Kidney (tissue), 14 donors: ENCODE data around the gene HOMER1. TPM values are rescaled to one million over a fixed set of nuclear protein-coding genes. Genes with fewer than 3 reads are reported as not detected.

ENCODE experiments used
- DNase-seq, 5 donors: peaks; one replicate each; pipeline ENCODE4 v3.0.0-alpha.2; 2013 to 2020
- FAIRE-seq: peaks from 2 replicates; lab custom pipeline; 2012; peaks lifted over from hg19 to GRCh38; lab: Jason Lieb, UNC
- H3K27ac ChIP-seq, 2 donors: one replicate each; pipeline ENCODE4 v1.7.0; 2013; ENCODE audit warnings: low read depth in 2 of 2, low read length in 2 of 2, inconsistent platforms in 1 of 2
- H3K27me3 ChIP-seq: one replicate; pipeline ENCODE4 v1.7.1; 2013; ENCODE audit warnings: low read length, inconsistent platforms; ENCODE audit not compliant: control insufficient read depth, insufficient read depth
- H3K36me3 ChIP-seq, 3 donors: one replicate each; pipeline versions ENCODE4 v1.7.0 to v1.7.1; 2013; ENCODE audit warnings: low read length in 3 of 3, control low read depth in 1 of 3, inconsistent platforms in 1 of 3; ENCODE audit not compliant: insufficient read depth in 3 of 3, control insufficient read depth in 2 of 3
- H3K4me1 ChIP-seq, 3 donors: one replicate each; pipeline versions ENCODE4 v1.7.0 to v1.7.1; 2013; ENCODE audit warnings: low read length in 3 of 3, inconsistent platforms in 1 of 3, low read depth in 1 of 3; ENCODE audit not compliant: control insufficient read depth in 2 of 3, insufficient read depth in 2 of 3
- H3K4me3 ChIP-seq, 3 donors: one replicate each; pipeline versions ENCODE4 v1.7.0 to v1.8.1; 2013; ENCODE audit warnings: low read length in 3 of 3, control low read depth in 1 of 3, inconsistent platforms in 1 of 3
- H3K9ac ChIP-seq, 3 donors: one replicate each; pipeline versions ENCODE4 v1.7.0 to v1.7.1; 2013; ENCODE audit warnings: low read length in 3 of 3, control low read depth in 1 of 3, inconsistent platforms in 1 of 3
- H3K9me3 ChIP-seq, 3 donors: one replicate each; pipeline versions ENCODE4 v1.7.0 to v1.7.1; 2013; ENCODE audit warnings: low read length in 3 of 3, control low read depth in 1 of 3, inconsistent platforms in 1 of 3; ENCODE audit not compliant: control insufficient read depth in 2 of 3, insufficient read depth in 1 of 3
- CTCF ChIP-seq: IDR thresholded peaks from 3 replicates; pipeline ENCODE4 v1.5.1; 2012; ENCODE audit warnings: mild to moderate bottlenecking, moderate library complexity, borderline replicate concordance; ENCODE audit not compliant: insufficient read depth; ENCODE audit errors: extremely low read depth
- intact Hi-C: fragments of 100-400 bp; cut with DNase I; formaldehyde crosslinking; loops from one replicate; pipeline ENCODE4 v1.11.1; 2022
- polyA plus RNA-seq: library from polyadenylated mRNA; stranded (reverse); fragments of 350-450 nt; fragmentation: Illumina TruSeq; extraction: RNeasy Lipid Tissue Mini Kit (QIAGEN cat#74804); gene quantifications from one replicate; pipeline ENCODE4 v1.2.3, GENCODE V29; 2014; ENCODE audit warnings: low read depth, low replicate concordance; ENCODE audit not compliant: insufficient read depth
- total RNA-seq: library from RNA; stranded (reverse); fragmentation: NEBNext Ultra II Directional; extraction: Animal tissue kit (Norgen Biotek cat#: 25700); gene quantifications from one replicate; pipeline ENCODE4 v1.2.1, GENCODE V29; 2021
- donor health status: control.
- donor health status: control.
- donor health status: control.
- donor health status: control.
- donor health status: control.
- donor health status: DM: yes; HTN: yes; CAD: no.
- donor health status: Normal renal cell carcinoma (clear cell type).

HOMER1 gene
- total and polyA plus RNA-seq, 2 donors from 2014 or later, result 2.3 to 9.2 TPM

GRCh38 chr5:79423296-79423695 lies 90.6 kb downstream of the HOMER1 start:
- Histone ChIP-seq H3K4me1 (no peaks in the 10 kb centered on the region), H3K36me3 (no peaks in the 10 kb centered on the region), H3K9me3 (no peaks in the 10 kb centered on the region), H3K27me3 (no peaks in the 10 kb centered on the region), H3K27ac (no peak overlapping the region), H3K9ac (no peak overlapping the region), H3K4me3 (no peak overlapping the region)
- no peak for DNase-seq
- TF ChIP-seq CTCF, result no peak
- intact Hi-C loops, result no loop called here
- FAIRE-seq, result no peak

- FAIRE-seq, result no peak
These were observed 93.7 kb downstream of the HOMER1 start for GRCh38 chr5:79420248-79420647.

GRCh38 chr5:79418276-79418675 lies 95.7 kb downstream of the HOMER1 start:
- Histone ChIP-seq H3K9me3 (no peaks in the 10 kb centered on the region), H3K36me3 (no peaks in the 10 kb centered on the region), H3K9ac (no peak overlapping the region), H3K4me3 (no peak overlapping the region), H3K4me1 (no peaks in the 10 kb centered on the region), H3K27ac (no peak overlapping the region), H3K27me3 (no peaks in the 10 kb centered on the region)
- FAIRE-seq, result no peak
- intact Hi-C loops, result no loop called here
- no peak for DNase-seq
- TF ChIP-seq CTCF, result no peak

More at GRCh38 chr5:79420248-79420647, 93.7 kb downstream of the HOMER1 start:
- Histone ChIP-seq H3K9me3 (no peaks in the 10 kb centered on the region), H3K4me1 (no peaks in the 10 kb centered on the region), H3K27ac (no peak overlapping the region), H3K36me3 (no peaks in the 10 kb centered on the region), H3K4me3 (no peak overlapping the region), H3K9ac (no peak overlapping the region), H3K27me3 (no peaks in the 10 kb centered on the region)
- intact Hi-C loops, result no loop called here
- TF ChIP-seq CTCF, result no peak
- no peak for DNase-seq

- DNase-seq (no peak), FAIRE-seq (no peak)
- H3K27me3 ChIP-seq, result no peaks in the 10 kb centered on the region
- no peaks in the 10 kb centered on the region for H3K36me3 ChIP-seq
- H3K27ac ChIP-seq, result no peak overlapping the region
- no peak overlapping the region for H3K9ac ChIP-seq
- no peak overlapping the region for H3K4me3 ChIP-seq
- H3K4me1 ChIP-seq, result no peaks in the 10 kb centered on the region
- intact Hi-C loops, result no loop called here
- no peaks in the 10 kb centered on the region for H3K9me3 ChIP-seq
- TF ChIP-seq CTCF, result no peak
These were observed 96.4 kb downstream of the HOMER1 start for GRCh38 chr5:79417495-79417894.
